ENCODE data around the gene PHYKPL.

The PHYKPL gene

DNA sequence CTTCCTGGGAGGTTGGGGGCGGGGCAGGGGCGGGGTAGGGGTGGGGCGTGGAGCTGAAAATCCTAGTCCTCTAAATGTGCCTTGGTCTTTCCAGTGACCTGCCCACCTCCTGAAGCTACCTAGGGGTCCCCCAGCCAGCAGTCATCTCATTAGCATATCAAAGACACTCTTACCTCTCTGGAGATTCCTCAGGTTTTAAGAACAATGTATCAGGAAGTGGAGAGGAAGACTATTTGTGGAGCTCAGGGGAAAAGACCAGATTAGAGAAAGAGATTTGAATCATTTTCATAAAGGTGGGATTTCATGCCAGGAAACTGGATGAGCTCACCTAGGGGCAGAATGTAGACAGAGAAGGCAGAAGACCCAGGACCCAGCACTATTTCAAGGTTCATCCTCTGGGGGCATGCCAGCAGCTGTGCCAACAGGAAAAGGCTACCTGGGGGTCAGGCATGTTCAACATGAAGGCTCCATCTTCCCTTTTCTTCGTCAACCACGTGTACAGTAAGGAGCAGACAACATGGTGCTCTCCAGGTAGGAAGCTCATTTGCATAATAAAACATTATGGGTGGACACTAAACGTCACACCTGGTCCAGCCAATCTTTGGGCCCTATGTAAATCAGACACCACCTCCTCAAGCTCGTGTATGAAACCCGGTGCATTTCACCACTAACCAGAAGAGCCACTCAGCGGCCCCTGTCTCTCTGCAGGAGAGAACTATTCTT is 52.3 kb downstream of the PHYKPL start:
- DNase-seq, result no peak

GRCh38 chr5:178177569-178177968 is 55.0 kb downstream of the PHYKPL start:
- DNase-seq, result no peak

GRCh38 chr5:178176791-178177190 is 55.8 kb downstream of the PHYKPL start:
- DNase-seq, result no peak

DNA sequence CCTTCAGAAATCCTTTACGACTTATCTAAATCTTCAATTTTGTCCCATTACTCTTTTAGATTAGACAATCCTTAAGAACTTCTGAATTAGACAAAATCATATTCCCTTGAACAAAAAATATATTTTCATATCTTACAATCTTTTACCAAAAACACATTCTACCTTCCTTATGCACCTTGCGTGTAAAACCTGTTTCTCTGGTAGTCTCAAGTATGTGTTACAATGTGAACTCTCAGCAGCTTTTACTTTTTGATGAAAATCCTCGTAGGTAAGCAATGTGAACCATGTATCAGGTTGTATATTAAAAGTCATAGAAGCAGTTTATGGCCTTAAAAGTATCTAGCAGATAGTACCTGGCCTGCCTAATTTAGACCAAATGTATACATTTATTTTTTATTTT is 58.1 kb downstream of the PHYKPL start:
- DNase-seq, result no peak

GRCh38 chr5:178170455-178170854 is 62.1 kb downstream of the PHYKPL start:
- DNase-seq, result no peak

- DNase-seq, result no peak
Measured at GRCh38 chr5:178165581-178165980, 67.0 kb downstream of the PHYKPL start.

DNA sequence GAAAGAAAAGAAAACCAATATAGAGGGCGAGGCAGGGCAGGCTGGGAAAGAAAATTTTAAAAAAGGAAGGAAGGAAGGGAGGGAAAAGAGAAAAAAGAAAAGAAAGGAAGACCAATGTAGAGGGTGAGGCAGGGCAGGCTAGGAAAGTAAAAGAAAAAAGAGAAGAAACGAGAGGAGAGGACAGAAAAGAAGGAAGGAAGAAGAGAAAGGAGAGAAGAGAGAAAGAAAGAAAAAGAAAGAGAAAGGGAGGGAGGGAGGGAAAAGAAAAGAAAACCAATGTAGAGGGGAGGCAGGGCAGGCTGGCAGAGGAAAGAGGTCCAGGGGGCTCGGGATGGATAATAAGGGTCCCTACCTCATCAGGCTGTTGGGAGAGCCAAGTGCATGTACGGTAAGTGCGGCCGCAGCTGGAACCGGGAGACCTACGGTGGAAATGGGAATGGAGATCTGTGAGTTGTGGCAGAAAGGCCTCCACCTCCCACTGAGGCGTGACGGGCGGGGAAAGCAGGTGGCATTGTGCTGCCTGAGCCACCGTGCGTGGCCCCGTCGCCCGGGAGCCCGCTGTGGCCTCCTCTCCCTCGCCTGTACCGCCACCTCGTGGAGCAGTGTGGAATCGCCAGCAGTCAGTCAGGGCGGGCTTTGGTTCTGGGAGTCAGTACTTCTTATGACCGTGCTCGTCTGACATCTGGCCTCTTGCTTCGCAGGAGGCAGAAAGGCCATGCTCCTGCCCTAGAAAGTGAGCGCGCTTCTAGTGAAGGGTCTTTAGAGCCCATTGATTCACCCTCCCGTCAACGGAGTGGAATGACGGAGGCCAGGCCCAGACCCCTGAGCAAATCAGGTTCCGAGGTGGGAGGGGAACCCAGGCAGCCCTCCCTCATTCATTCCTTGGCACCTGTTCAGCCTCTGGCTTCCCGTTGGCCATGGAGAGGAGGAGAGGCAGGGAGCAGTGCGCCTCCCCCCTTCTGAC is 68.5 kb downstream of the PHYKPL start:
- DNase-seq, result peak; percentile 87 to 93

DNA sequence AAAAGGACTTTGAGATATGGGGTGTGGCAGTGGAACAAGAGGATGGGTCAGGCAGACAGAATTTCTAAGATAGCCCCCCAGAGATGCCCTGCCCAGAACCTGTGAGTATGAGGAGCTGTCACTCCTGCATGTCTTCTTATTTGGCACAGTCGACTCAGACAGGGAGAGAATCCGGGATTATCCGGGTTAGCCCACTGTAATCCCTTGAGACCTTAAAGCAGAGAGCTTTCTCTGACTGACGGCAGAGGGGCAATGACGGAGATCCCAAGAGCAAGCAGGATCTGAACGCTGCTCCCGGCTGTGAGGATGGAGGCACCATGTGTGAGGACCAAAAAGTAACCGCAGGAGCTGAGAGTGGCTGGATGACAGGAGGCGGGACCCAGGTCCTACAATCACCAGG is 70.1 kb downstream of the PHYKPL start:
- no peak for DNase-seq

DNA sequence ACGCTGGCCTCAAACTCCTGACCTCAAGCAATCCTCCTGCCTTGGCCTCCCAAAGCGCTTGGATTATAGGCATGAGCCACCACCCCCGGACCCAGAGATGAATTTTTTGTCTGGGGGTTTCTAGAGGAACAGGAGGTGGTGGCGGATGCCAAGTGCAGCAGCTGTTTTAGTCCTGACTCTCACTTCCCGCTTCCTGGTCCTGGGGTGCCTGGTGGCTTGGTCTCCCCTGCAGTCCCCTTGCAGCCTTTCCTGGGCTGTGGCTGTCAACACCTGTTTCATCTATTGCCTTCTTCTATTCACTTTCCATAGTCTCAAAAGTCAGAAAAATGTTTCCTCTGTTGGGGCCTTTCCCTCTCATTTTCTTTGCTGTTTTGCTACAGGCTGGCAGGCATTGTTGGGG is 72.4 kb downstream of the PHYKPL start:
- DNase-seq, result no peak
